ENCODE data around the gene TOPBP1.

DNA sequence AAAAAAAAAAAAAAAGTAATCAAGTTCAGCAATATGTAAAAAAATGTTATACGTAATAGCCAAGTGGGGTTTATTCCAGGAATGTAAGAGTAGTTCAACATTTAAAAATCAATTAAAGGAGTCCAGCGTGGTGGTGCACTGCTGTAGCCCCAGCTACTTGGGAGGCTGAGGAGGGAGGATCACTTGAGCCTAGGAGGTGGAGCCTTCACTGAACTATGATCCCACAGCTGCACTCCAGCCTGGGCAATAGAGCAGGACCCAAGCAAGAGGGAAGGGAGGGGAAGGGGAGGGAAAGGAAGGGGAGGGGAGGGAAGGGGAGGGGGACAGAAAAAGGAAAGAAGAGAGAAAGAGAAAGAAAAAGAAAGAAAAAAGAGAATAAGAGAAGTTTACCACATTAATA is 10.7 kb upstream of the TOPBP1 start:
- TF ChIP-seq, protein P1, sequence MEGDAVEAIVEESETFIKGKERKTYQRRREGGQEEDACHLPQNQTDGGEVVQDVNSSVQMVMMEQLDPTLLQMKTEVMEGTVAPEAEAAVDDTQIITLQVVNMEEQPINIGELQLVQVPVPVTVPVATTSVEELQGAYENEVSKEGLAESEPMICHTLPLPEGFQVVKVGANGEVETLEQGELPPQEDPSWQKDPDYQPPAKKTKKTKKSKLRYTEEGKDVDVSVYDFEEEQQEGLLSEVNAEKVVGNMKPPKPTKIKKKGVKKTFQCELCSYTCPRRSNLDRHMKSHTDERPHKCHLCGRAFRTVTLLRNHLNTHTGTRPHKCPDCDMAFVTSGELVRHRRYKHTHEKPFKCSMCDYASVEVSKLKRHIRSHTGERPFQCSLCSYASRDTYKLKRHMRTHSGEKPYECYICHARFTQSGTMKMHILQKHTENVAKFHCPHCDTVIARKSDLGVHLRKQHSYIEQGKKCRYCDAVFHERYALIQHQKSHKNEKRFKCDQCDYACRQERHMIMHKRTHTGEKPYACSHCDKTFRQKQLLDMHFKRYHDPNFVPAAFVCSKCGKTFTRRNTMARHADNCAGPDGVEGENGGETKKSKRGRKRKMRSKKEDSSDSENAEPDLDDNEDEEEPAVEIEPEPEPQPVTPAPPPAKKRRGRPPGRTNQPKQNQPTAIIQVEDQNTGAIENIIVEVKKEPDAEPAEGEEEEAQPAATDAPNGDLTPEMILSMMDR (optimal IDR thresholded peaks at IDR 0.05 in 1 of 3, IDR thresholded peaks at IDR 0.05 in 1 of 3, conservative IDR thresholded peaks at IDR 0.05 in 1 of 3; ENCODE audit: extremely low read depth in 1 of 3, insufficient read depth in 2 of 3, low read length in 3 of 3) = no peak
- no peak for TF ChIP-seq EZH2 (IDR thresholded peaks at IDR 0.05; ENCODE audit: low read length)
